Measurements from ENCODE around the gene DDTL. TPM values are rescaled to one million over a fixed set of nuclear protein-coding genes. Genes with fewer than 3 reads are reported as not detected.

DDTL gene
- polyA plus RNA-seq, 1 of the 3 experiments (the other 2 are of a cell fraction), result 1.6 TPM

- ChIA-PET POLR2A (interaction anchor here (1.1 kb wide), 1 partner anchor 331 kb away, joined by 3 read pairs; no protein-coding TSS in a partner anchor), CTCF (interaction anchor here (1.7 kb wide), 1 partner anchor 180 kb away, joined by 5 read pairs; no protein-coding TSS in a partner anchor)
- H3K9ac ChIP-seq, result no peak overlapping the region
- H3K4me3 ChIP-seq (ENCODE audit: low read depth in 2 of 2, low read length in 1 of 2), result no peak overlapping the region
- H3F3A ChIP-seq (replicated peaks; ENCODE audit: insufficient read depth), result peaks cover 10% of the 10 kb centered on the region
- no peak for DNase-seq
- WGBS (ENCODE audit: low lambda C conversion rate), result 93% methylated on average over 2 of the region's 2 CpGs
- peaks cover 7 to 8% of the 10 kb centered on the region in 2 experiments; a peak in 3 of 4 replicates for H3K4me1 ChIP-seq (ENCODE audit: control insufficient read depth in 1 of 2, insufficient read depth in 2 of 2, low read depth in 1 of 2, low read length in 1 of 2)
- H4K20me1 ChIP-seq (ENCODE audit: insufficient read depth), result no peaks in the 10 kb centered on the region
- no peaks in the 10 kb centered on the region for H3K36me3 ChIP-seq (replicated peaks in 1 of 2; ENCODE audit: control insufficient read depth in 1 of 2, insufficient read depth in 2 of 2, low read length in 1 of 2)
- no peaks in the 10 kb centered on the region for H3K27me3 ChIP-seq (ENCODE audit: insufficient read depth)
- no peaks in the 10 kb centered on the region for H3K9me2 ChIP-seq
- TF ChIP-seq, protein P1, sequence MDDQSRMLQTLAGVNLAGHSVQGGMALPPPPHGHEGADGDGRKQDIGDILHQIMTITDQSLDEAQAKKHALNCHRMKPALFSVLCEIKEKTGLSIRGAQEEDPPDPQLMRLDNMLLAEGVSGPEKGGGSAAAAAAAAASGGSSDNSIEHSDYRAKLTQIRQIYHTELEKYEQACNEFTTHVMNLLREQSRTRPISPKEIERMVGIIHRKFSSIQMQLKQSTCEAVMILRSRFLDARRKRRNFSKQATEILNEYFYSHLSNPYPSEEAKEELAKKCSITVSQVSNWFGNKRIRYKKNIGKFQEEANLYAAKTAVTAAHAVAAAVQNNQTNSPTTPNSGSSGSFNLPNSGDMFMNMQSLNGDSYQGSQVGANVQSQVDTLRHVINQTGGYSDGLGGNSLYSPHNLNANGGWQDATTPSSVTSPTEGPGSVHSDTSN (IDR thresholded peaks at IDR 0.05), result no peak
- TF ChIP-seq RXRA (IDR thresholded peaks at IDR 0.05; ENCODE audit: borderline replicate concordance, low read depth), result no peak
- TF ChIP-seq NRF1 (IDR thresholded peaks at IDR 0.05; ENCODE audit: low read depth, low read length), result no peak
- TF ChIP-seq, protein P2, sequence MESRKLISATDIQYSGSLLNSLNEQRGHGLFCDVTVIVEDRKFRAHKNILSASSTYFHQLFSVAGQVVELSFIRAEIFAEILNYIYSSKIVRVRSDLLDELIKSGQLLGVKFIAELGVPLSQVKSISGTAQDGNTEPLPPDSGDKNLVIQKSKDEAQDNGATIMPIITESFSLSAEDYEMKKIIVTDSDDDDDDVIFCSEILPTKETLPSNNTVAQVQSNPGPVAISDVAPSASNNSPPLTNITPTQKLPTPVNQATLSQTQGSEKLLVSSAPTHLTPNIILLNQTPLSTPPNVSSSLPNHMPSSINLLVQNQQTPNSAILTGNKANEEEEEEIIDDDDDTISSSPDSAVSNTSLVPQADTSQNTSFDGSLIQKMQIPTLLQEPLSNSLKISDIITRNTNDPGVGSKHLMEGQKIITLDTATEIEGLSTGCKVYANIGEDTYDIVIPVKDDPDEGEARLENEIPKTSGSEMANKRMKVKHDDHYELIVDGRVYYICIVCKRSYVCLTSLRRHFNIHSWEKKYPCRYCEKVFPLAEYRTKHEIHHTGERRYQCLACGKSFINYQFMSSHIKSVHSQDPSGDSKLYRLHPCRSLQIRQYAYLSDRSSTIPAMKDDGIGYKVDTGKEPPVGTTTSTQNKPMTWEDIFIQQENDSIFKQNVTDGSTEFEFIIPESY (IDR thresholded peaks at IDR 0.05; ENCODE audit: borderline replicate concordance, low read depth), result no peak
- TF ChIP-seq, protein P3, sequence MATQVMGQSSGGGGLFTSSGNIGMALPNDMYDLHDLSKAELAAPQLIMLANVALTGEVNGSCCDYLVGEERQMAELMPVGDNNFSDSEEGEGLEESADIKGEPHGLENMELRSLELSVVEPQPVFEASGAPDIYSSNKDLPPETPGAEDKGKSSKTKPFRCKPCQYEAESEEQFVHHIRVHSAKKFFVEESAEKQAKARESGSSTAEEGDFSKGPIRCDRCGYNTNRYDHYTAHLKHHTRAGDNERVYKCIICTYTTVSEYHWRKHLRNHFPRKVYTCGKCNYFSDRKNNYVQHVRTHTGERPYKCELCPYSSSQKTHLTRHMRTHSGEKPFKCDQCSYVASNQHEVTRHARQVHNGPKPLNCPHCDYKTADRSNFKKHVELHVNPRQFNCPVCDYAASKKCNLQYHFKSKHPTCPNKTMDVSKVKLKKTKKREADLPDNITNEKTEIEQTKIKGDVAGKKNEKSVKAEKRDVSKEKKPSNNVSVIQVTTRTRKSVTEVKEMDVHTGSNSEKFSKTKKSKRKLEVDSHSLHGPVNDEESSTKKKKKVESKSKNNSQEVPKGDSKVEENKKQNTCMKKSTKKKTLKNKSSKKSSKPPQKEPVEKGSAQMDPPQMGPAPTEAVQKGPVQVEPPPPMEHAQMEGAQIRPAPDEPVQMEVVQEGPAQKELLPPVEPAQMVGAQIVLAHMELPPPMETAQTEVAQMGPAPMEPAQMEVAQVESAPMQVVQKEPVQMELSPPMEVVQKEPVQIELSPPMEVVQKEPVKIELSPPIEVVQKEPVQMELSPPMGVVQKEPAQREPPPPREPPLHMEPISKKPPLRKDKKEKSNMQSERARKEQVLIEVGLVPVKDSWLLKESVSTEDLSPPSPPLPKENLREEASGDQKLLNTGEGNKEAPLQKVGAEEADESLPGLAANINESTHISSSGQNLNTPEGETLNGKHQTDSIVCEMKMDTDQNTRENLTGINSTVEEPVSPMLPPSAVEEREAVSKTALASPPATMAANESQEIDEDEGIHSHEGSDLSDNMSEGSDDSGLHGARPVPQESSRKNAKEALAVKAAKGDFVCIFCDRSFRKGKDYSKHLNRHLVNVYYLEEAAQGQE (IDR thresholded peaks at IDR 0.05; ENCODE audit: low read depth, low read length), result no peak
- TF ChIP-seq GABPA (IDR thresholded peaks at IDR 0.05; ENCODE audit: low read depth), result no peak
- no peak for TF ChIP-seq EP300 (IDR thresholded peaks at IDR 0.05; ENCODE audit: borderline replicate concordance in 1 of 2, low read depth in 1 of 2, low read length in 1 of 2)
- TF ChIP-seq POLR2AphosphoS5 (IDR thresholded peaks at IDR 0.05; ENCODE audit: low read depth, low read length), result no peak
- no peak for TF ChIP-seq RCOR1 (IDR thresholded peaks at IDR 0.05; ENCODE audit: low read length)
- TF ChIP-seq, protein P4, sequence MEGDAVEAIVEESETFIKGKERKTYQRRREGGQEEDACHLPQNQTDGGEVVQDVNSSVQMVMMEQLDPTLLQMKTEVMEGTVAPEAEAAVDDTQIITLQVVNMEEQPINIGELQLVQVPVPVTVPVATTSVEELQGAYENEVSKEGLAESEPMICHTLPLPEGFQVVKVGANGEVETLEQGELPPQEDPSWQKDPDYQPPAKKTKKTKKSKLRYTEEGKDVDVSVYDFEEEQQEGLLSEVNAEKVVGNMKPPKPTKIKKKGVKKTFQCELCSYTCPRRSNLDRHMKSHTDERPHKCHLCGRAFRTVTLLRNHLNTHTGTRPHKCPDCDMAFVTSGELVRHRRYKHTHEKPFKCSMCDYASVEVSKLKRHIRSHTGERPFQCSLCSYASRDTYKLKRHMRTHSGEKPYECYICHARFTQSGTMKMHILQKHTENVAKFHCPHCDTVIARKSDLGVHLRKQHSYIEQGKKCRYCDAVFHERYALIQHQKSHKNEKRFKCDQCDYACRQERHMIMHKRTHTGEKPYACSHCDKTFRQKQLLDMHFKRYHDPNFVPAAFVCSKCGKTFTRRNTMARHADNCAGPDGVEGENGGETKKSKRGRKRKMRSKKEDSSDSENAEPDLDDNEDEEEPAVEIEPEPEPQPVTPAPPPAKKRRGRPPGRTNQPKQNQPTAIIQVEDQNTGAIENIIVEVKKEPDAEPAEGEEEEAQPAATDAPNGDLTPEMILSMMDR (IDR thresholded peaks at IDR 0.05), result no peak
- no peak for TF ChIP-seq USF2 (IDR thresholded peaks at IDR 0.05; ENCODE audit: borderline replicate concordance, low read depth, low read length)
- no peak for TF ChIP-seq EZH2phosphoT487 (IDR thresholded peaks at IDR 0.05; ENCODE audit: borderline replicate concordance, low read depth)
- no peak for TF ChIP-seq JUND (IDR thresholded peaks at IDR 0.05)
- no peak for TF ChIP-seq SIN3A (IDR thresholded peaks at IDR 0.05; ENCODE audit: borderline replicate concordance, low read depth, low read length)
- no peak for TF ChIP-seq YY1 (IDR thresholded peaks at IDR 0.05; ENCODE audit: low read depth)
- TF ChIP-seq, protein P5, sequence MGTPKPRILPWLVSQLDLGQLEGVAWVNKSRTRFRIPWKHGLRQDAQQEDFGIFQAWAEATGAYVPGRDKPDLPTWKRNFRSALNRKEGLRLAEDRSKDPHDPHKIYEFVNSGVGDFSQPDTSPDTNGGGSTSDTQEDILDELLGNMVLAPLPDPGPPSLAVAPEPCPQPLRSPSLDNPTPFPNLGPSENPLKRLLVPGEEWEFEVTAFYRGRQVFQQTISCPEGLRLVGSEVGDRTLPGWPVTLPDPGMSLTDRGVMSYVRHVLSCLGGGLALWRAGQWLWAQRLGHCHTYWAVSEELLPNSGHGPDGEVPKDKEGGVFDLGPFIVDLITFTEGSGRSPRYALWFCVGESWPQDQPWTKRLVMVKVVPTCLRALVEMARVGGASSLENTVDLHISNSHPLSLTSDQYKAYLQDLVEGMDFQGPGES (IDR thresholded peaks at IDR 0.05; ENCODE audit: low read depth, low read length), result no peak
- TF ChIP-seq FOXM1 (IDR thresholded peaks at IDR 0.05; ENCODE audit: low read depth), result no peak
- no peak for TF ChIP-seq RFX5 (IDR thresholded peaks at IDR 0.05; ENCODE audit: low read length)
- TF ChIP-seq, protein P6, sequence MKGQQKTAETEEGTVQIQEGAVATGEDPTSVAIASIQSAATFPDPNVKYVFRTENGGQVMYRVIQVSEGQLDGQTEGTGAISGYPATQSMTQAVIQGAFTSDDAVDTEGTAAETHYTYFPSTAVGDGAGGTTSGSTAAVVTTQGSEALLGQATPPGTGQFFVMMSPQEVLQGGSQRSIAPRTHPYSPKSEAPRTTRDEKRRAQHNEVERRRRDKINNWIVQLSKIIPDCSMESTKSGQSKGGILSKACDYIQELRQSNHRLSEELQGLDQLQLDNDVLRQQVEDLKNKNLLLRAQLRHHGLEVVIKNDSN (IDR thresholded peaks at IDR 0.05; ENCODE audit: borderline replicate concordance, low read depth), result no peak
- no peaks in the 10 kb centered on the region for H3K9me3 ChIP-seq
- 0 out of 2 replicates have a peak overlapping the region, but pooled peaks have one; percentile 45 for H2AFZ ChIP-seq (ENCODE audit: low read depth)
- H3K27ac ChIP-seq (ENCODE audit: low read depth in 2 of 2, low read length in 1 of 2), result no peak overlapping the region
- no peak overlapping the region for H3K4me2 ChIP-seq
- H3K79me2 ChIP-seq (ENCODE audit: insufficient read depth), result peaks cover 37% of the 10 kb centered on the region
These were observed 43.3 kb downstream of the DDTL start for GRCh38 chr22:24010018-24010391.

Measured in SK-N-SH (cell line).